ENCODE data around the gene SCGB1C1. TPM values are rescaled to one million over a fixed set of nuclear protein-coding genes. Genes with fewer than 3 reads are reported as not detected.

Gene SCGB1C1
- total and polyA plus RNA-seq, 10 of the 15 experiments (the other 5 are each of a cell fraction or from before 2014, with no cell fraction given) = not detected

GRCh38 chr11:207208-207862 lies 14.5 kb downstream of the SCGB1C1 start, which contains the start of the genes BET1L and RIC8A (continued):
- TF ChIP-seq ZBTB11 (CRISPR knock-in tag; IDR thresholded peaks at IDR 0.05) (peak; percentile 80), TCF3 (IDR thresholded peaks at IDR 0.05; ENCODE audit: borderline replicate concordance, insufficient read depth, low read depth, low read length) (no peak), BACH1 (IDR thresholded peaks at IDR 0.05; ENCODE audit: borderline replicate concordance) (0 out of 2 replicates have a peak, but pooled peaks have one; percentile 46), E4F1 (IDR thresholded peaks at IDR 0.05; ENCODE audit: borderline replicate concordance, partially characterized antibody) (peak; percentile 99), KDM1A (IDR thresholded peaks at IDR 0.05; ENCODE audit: borderline replicate concordance) (no peak), SRF (IDR thresholded peaks at IDR 0.05; ENCODE audit: low read depth in 2 of 2, low read length in 2 of 2) (peak; percentile 47 to 70; a peak in 2 of 4 replicates)
